NCI-H510A treated with DMSO at 0.1 percent for 48 hours (cell line): ENCODE data around the gene EZH1.
"Not testable (repeated sequence)": the region's sequence is repeated elsewhere in the genome, so short reads cannot be mapped to it uniquely, and the experiment has no call there.

Experiments used
- DNase-seq: peaks from one replicate; lab custom pipeline; 2025; lab: John Stamatoyannopoulos, UW

The EZH1 gene

GRCh38 chr17:42669977-42670788 is 74.7 kb downstream of the EZH1 start:
- no peak for DNase-seq

- no peak for DNase-seq
Measured at GRCh38 chr17:42669705-42669976, 75.2 kb downstream of the EZH1 start.

- DNase-seq = no peak
Measured at GRCh38 chr17:42667088-42667951, 77.5 kb downstream of the EZH1 start.

GRCh38 chr17:42666126-42666525 is 78.7 kb downstream of the EZH1 start:
- not testable (repeated sequence) for DNase-seq

GRCh38 chr17:42665581-42666001 is 79.2 kb downstream of the EZH1 start:
- no peak for DNase-seq

GRCh38 chr17:42660692-42661345 is 84.0 kb downstream of the EZH1 start:
- DNase-seq = no peak

GRCh38 chr17:42659932-42660274 is 84.9 kb downstream of the EZH1 start:
- DNase-seq = not testable (repeated sequence)

- peak; percentile 95 for DNase-seq
Measured at GRCh38 chr17:42659079-42659931, 85.5 kb downstream of the EZH1 start, which contains the start of gene TUBG2. TSS of gene TUBG2 (plus strand) at chr17:42659284. CDS start at chr17:42659504, 220 bp downstream.

GRCh38 chr17:42657824-42658588 is 86.8 kb downstream of the EZH1 start:
- DNase-seq = no peak

GRCh38 chr17:42655528-42655927 is 89.3 kb downstream of the EZH1 start:
- DNase-seq = no peak

GRCh38 chr17:42653179-42654124 is 91.4 kb downstream of the EZH1 start:
- DNase-seq = no peak

- no peak for DNase-seq
Measured at GRCh38 chr17:42651392-42651791, 93.4 kb downstream of the EZH1 start.
